Measurements from ENCODE around the gene HERC6.

DNA sequence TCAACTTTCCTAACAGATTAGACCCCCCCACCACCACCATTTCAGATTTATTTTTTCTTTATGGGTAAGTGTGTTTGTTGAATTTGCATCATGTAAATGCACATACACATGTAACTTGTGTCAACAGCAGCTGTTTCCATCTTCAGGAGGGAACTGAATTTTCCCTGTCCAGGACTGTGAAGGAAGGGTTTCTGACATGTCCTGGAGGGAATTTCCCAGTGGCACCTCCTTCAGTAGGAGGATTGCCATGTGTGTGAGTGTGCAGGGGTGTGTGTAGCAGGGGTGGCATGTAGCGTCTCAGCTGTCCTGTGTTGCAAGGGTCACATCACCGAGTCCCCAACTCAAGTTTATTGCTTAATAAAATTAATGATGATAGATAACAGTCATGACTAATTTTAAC lies 19.7 kb downstream of the HERC6 start:
- no peak for TF ChIP-seq CTCF (IDR thresholded peaks at IDR 0.05; ENCODE audit: poor library complexity, severe bottlenecking)
- TF ChIP-seq POLR2AphosphoS5 (IDR thresholded peaks at IDR 0.05), result no peak
- no peak for TF ChIP-seq EP300 (conservative IDR thresholded peaks at IDR 0.05; ENCODE audit: poor library complexity, severe bottlenecking)
- TF ChIP-seq RAD21 (conservative IDR thresholded peaks at IDR 0.05), result no peak
- TF ChIP-seq REST (IDR thresholded peaks at IDR 0.05; ENCODE audit: borderline replicate concordance), result no peak
- TF ChIP-seq EZH2 (IDR thresholded peaks at IDR 0.05; ENCODE audit: borderline replicate concordance, insufficient read depth, low read length, poor library complexity, severe bottlenecking), result no peak
- no peak for TF ChIP-seq MXI1 (conservative IDR thresholded peaks at IDR 0.05; ENCODE audit: poor library complexity, severe bottlenecking)
- TF ChIP-seq TAF1 (IDR thresholded peaks at IDR 0.05; ENCODE audit: low read depth), result no peak
- no peak for TF ChIP-seq SMC3 (conservative IDR thresholded peaks at IDR 0.05; ENCODE audit: poor library complexity)

Measured in neural cell (in vitro differentiated cells).